Measurements from ENCODE around the gene DHODH. TPM values are rescaled to one million over a fixed set of nuclear protein-coding genes. Genes with fewer than 3 reads are reported as not detected.
"Not testable (repeated sequence)": the region's sequence is repeated elsewhere in the genome, so short reads cannot be mapped to it uniquely, and the experiment has no call there.

The DHODH gene
- total and polyA plus RNA-seq, 2 of the 13 experiments (the other 11 are each of a cell fraction or from before 2014, with no cell fraction given), result 10.7 to 16.4 TPM

- 0 out of 2 replicates have a peak, but pooled peaks have one; percentile 17 for TF ChIP-seq PRDM10 (CRISPR knock-in tag; IDR thresholded peaks at IDR 0.05; ENCODE audit: low read depth)
- TF ChIP-seq FOXA3 (CRISPR knock-in tag; IDR thresholded peaks at IDR 0.05), result peak; percentile 76
- TF ChIP-seq FOXP1 (IDR thresholded peaks at IDR 0.05), result not testable (repeated sequence)
- peak; percentile 53; the same call in 1 of the 2 replicates for TF ChIP-seq FOXP1 (CRISPR knock-in tag; IDR thresholded peaks at IDR 0.05)
- peak; percentile 72 for TF ChIP-seq POLR2G (IDR thresholded peaks at IDR 0.05; ENCODE audit: low read depth, low read length)
- peak; percentile 35 for TF ChIP-seq TEAD3 (CRISPR knock-in tag; optimal IDR thresholded peaks at IDR 0.05; ENCODE audit: borderline replicate concordance)
- peak; percentile 42; the same call in 1 of the 2 replicates for TF ChIP-seq ZBTB43 (CRISPR knock-in tag; conservative IDR thresholded peaks at IDR 0.05)
- 0 out of 2 replicates have a peak, but pooled peaks have one; percentile 25 for TF ChIP-seq GFI1 (CRISPR knock-in tag; IDR thresholded peaks at IDR 0.05; ENCODE audit: borderline replicate concordance)
- peak; percentile 80 for TF ChIP-seq ZGPAT (CRISPR knock-in tag; IDR thresholded peaks at IDR 0.05)
- peak; percentile 70 for TF ChIP-seq ZNF574 (CRISPR knock-in tag; IDR thresholded peaks at IDR 0.05)
- 0 out of 2 replicates have a peak, but pooled peaks have one; percentile 23 for TF ChIP-seq BCL3 (CRISPR knock-in tag; IDR thresholded peaks at IDR 0.05)
- TF ChIP-seq ZNF547 (CRISPR knock-in tag; IDR thresholded peaks at IDR 0.05), result 0 out of 2 replicates have a peak, but pooled peaks have one; percentile 24
- peak; percentile 52; the same call in 1 of the 2 replicates for TF ChIP-seq FOXP4 (CRISPR knock-in tag; IDR thresholded peaks at IDR 0.05)
- peak; percentile 28; the same call in 1 of the 2 replicates for TF ChIP-seq FOXC1 (CRISPR knock-in tag; IDR thresholded peaks at IDR 0.05; ENCODE audit: borderline replicate concordance)
- peak; percentile 60; the same call in 1 of the 2 replicates for TF ChIP-seq DMAP1 (CRISPR knock-in tag; IDR thresholded peaks at IDR 0.05)
- TF ChIP-seq ZNF205 (CRISPR knock-in tag; IDR thresholded peaks at IDR 0.05), result 0 out of 2 replicates have a peak, but pooled peaks have one; percentile 50
Observed at GRCh38 chr16:72054254-72054847, 45.8 kb downstream of the DHODH start, which contains the start of gene HP (continued).
